GM19043 (cell line): ENCODE measurements around the gene RAB8B.

ENCODE experiments used
- ATAC-seq: cut with Tn5 transposase; IDR thresholded peaks from one replicate; pipeline ENCODE4 v1.9.1; 2021; ENCODE audit warnings: low read depth; ENCODE audit not compliant: unreplicated experiment

The RAB8B gene

GRCh38 chr15:63301088-63301487, 111.7 kb downstream of the RAB8B start:
- ATAC-seq: no peak

GRCh38 chr15:63305260-63305659, 115.9 kb downstream of the RAB8B start:
- ATAC-seq: no peak

DNA sequence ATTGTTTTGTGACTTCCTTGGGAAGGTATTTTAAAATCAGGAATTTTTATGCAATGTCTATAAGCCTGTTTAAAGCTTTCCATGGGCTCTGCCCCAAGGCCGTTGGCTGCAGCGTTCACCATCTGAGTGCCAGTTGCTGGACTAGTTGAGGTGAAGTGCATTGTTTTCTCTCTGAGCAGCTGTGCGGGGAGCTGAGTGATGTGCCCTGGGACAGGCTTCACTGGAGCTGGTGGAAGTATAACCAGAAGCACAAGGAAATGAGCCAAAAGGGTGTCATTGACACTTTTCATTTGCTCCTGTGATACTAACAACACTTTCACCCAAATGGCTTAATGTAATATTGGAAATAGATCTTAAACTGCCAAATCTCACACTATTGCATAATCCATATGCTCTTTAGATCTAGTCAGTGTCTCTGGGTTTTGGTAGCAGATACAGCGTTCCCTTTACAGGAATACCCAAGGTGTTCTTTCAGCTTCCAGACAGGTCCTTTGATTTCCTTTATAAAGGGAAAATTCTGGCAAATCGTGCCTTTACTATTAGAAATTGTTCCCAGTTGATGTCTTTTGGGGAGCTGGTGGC, 117.2 kb downstream of the RAB8B start:
- no peak for ATAC-seq

GRCh38 chr15:63308491-63308890, 119.1 kb downstream of the RAB8B start:
- no peak for ATAC-seq

GRCh38 chr15:63308947-63309346, 119.5 kb downstream of the RAB8B start:
- no peak for ATAC-seq

DNA sequence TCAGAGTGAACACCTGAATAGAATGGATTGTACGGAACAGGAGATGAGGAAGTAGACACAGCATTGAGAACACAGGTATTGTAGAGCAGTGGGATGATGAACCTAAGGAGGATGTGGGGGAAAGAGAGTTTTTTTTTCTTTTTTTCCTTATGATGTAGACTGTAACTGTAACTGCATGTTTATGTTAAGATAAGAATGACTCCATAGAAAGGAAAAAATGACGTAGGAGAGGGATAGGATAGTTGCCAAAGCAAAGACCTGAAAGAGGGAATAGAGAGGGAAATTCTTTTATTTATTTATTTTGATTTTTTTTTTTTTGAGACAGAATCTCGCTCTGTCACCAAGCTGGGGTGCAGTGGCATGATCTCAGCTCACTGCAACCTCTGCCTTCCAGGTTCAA, 121.2 kb downstream of the RAB8B start:
- no peak for ATAC-seq

GRCh38 chr15:63312286-63312685, 122.9 kb downstream of the RAB8B start:
- no peak for ATAC-seq

DNA sequence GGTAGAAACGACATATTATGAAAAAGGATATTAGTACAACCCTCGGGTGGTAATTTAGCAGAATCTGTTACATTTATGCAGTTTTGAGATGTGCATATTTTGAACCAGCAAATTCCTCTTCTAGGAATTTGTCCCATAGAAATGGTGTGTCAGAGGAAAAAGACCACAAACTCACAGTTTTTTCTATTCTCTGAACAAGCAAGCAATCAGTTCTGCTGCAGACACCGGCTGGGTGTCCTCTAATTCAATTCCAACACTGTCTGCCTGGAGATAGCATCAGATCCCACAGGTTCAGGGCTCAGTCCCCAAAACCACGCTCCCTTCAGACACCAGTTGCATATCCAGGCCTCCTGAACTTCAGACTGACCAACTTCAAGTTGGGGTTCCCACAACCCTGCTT, 124.4 kb downstream of the RAB8B start:
- no peak for ATAC-seq

- ATAC-seq: no peak
Observed at GRCh38 chr15:63314409-63314808, 125.0 kb downstream of the RAB8B start.
